SU-DHL-6 (cell line): ENCODE results near the gene EIF2AK3.

ENCODE experiments used
- EZH2phosphoT487 ChIP-seq: fragments of 200-600 bp; sonication (generic), shearing (Covaris generic); conservative IDR thresholded peaks from 2 replicates; pipeline ENCODE4 v1.6.1; 2018; ENCODE audit warnings: mild to moderate bottlenecking, antibody characterized with exemption, low read length, moderate library complexity, mixed read lengths
- TF ChIP-seq, protein P1 (sequence below): fragments of 200-600 bp; sonication (generic); IDR thresholded peaks from one replicate; pipeline ENCODE4 v1.5.1; 2017; ENCODE audit warnings: antibody characterized with exemption, mild to moderate bottlenecking, low read length, moderate library complexity; ENCODE audit not compliant: insufficient read depth, poor library complexity, severe bottlenecking

DNA sequence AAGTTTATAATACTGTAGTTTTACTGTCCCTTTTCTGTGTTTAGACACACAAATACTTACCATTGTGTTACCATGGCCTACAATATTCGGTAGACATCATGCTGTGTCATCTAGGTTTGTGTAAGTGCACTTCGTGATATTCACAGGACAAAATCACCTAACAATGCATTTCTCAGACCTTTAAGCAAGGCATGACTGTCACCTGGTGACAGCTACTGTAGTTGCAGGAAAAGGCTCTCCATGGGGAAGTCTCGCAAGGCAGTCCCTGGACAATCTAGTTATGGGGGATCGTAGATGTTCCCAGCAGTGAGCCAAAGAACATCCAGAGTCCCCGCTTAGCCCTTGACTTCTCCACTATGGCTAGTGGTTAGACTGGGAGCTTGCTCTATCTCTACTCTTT lies 73.1 kb downstream of the EIF2AK3 start:
- TF ChIP-seq, protein P1, sequence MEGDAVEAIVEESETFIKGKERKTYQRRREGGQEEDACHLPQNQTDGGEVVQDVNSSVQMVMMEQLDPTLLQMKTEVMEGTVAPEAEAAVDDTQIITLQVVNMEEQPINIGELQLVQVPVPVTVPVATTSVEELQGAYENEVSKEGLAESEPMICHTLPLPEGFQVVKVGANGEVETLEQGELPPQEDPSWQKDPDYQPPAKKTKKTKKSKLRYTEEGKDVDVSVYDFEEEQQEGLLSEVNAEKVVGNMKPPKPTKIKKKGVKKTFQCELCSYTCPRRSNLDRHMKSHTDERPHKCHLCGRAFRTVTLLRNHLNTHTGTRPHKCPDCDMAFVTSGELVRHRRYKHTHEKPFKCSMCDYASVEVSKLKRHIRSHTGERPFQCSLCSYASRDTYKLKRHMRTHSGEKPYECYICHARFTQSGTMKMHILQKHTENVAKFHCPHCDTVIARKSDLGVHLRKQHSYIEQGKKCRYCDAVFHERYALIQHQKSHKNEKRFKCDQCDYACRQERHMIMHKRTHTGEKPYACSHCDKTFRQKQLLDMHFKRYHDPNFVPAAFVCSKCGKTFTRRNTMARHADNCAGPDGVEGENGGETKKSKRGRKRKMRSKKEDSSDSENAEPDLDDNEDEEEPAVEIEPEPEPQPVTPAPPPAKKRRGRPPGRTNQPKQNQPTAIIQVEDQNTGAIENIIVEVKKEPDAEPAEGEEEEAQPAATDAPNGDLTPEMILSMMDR, result no peak
- TF ChIP-seq EZH2phosphoT487, result no peak
